ENCODE results near the gene TMEM204.
"Not testable (repeated sequence)": the region's sequence is repeated elsewhere in the genome, so short reads cannot be mapped to it uniquely, and the experiment has no call there.

The TMEM204 gene

DNA sequence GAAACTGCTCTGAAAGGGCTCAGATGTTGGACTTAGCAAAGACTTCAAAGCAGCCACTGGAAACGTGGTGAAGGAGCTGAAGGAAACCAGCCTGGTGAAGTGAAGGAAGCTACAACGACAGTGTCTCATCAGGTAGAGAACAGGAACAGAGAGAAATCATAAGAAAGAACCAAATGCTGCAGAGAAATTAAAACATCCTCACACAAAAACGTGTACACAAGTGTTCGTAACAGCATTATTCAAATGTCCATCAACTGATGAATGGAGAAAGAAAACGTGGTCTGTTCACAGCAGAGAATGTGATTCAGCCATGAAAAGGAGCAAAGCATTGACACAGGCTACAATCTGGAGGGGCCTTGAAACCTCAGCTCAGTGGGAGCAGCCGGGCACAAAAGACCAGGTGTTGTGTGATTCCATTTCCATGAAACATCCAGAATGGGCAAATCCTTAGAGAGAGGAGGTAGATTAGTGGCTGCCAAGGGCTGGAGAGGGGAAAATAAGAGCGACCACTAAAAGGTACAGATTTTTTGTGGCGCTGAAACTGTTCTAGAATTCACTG lies 51.5 kb downstream of the TMEM204 start:
- in situ Hi-C loops (cut with HindIII; ENCODE audit: low sequenced_read_pairs), result no loop called here

- in situ Hi-C loops (cut with HindIII; ENCODE audit: low sequenced_read_pairs), result no loop called here
Measured at GRCh38 chr16:1590366-1590765, 56.9 kb downstream of the TMEM204 start.

DNA sequence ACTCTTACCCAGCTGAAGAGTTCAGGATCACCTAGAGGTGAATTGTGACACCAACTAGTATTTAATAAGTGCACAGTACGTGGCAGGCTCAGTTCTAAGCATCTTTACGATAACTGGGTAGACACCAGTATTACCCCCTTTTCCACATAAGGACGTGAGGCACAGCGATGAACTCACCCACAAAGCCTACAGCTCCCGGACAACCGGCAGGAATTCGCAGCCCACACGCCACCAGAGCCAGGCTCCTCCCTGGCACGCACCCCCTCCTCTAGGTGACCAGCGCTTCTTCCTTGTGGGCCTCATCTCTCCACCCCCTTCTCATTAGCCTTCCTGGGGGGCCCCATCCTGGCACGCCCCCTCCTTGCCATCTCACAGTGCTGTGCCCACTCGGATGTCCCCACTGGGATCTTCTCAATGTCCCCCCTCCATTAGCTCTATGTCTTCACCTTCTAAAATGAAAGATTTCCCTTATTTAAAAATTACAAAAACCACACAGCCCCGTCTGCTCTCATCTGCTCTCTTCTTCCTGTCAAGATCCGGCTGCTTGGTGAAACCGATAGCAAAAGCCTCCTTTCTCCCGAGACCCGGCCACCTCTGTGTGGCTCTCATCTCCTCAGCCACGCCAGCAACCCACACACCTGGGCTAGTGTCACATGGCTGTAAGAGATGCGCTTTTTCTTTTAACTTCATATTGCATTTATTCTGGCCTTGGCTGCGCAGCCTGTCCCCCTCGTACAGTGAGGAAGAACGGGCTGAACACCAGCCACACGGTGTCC lies 57.7 kb downstream of the TMEM204 start:
- in situ Hi-C loops (cut with HindIII; ENCODE audit: low sequenced_read_pairs), result no loop called here

GRCh38 chr16:1592446-1592845 lies 59.0 kb downstream of the TMEM204 start:
- in situ Hi-C loops (cut with HindIII; ENCODE audit: low sequenced_read_pairs), result no loop called here

DNA sequence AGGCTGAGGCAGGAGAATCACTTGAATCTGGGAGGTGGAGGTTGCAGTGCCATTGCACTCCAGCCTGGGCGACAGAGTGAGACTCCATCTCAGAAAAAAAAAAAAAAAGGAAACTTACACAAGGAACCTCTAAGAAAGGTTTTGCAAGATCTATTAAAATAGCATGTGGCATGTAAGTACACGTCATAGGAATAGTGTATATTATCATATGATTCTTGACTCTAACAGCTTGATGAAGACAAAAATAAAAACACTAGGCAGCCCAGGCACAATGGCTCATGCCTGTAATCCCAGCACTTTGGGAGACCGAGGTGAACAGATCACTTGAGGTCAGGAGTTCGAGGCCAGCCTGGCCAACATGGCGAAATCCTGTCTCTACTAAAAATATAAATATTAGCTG lies 62.0 kb downstream of the TMEM204 start:
- in situ Hi-C loops (cut with HindIII; ENCODE audit: low sequenced_read_pairs), result not testable (repeated sequence)

DNA sequence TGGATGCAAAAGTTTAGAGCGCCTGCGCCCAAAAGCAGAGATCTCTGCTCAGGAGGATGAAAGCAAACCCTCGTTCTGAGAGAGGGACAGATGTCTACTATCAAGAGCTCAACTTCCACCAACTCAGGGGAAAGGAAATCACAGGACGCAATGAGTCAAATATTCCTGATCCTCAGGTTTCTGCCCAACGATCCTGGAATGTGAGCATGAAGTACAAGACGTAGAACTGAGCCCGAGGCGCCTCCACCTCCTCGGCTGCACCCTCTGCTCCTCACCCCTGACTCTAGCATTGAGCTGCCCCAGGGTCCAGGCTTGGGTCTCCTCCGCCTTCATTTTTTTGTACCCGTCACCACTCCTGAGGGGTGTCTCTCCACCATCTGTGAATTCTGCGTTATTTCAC lies 63.0 kb downstream of the TMEM204 start:
- in situ Hi-C loops (cut with HindIII; ENCODE audit: low sequenced_read_pairs), result no loop called here

DNA sequence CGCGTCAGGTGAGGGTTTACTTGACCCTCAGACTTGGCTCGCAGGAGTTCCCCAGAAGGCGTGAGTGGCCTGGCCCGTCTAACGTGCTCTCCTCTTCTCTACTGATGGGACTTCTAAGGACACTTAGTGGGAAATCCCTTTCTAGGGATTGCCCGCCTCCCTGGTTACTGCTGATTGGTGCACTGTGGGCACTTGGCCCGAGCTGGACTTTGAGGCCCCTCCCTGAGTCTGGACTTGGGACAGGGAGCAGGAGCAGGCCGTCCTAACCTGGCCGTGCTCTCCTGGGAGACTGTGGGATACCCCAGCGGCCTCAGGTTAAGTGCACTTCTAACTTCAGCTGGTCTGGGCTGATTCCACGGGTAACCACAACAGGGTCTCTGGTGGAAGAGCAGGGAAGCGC lies 63.7 kb downstream of the TMEM204 start:
- in situ Hi-C loops (cut with HindIII; ENCODE audit: low sequenced_read_pairs), result no loop called here

DNA sequence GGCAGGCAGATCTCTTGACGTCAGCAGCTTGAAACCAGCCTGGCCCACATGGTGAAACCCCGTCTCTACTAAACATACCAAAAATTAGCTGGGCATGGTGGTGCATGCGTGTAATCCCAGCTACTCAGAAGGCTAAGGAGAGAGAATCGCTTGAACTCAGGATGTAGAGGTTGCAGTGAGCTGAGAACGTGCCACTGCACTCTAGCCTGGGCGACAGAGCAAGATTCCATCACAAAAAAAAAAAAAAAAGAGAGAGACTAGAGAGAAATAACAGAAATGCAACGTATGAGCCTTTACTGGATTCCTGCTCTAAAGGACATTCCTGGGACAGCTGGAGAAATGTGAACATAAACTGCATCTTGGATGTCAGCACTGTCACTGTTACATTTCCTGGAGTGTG lies 67.6 kb downstream of the TMEM204 start:
- in situ Hi-C loops (cut with HindIII; ENCODE audit: low sequenced_read_pairs), result no loop called here

GRCh38 chr16:1601489-1601888 lies 68.0 kb downstream of the TMEM204 start:
- in situ Hi-C loops (cut with HindIII; ENCODE audit: low sequenced_read_pairs), result no loop called here

DNA sequence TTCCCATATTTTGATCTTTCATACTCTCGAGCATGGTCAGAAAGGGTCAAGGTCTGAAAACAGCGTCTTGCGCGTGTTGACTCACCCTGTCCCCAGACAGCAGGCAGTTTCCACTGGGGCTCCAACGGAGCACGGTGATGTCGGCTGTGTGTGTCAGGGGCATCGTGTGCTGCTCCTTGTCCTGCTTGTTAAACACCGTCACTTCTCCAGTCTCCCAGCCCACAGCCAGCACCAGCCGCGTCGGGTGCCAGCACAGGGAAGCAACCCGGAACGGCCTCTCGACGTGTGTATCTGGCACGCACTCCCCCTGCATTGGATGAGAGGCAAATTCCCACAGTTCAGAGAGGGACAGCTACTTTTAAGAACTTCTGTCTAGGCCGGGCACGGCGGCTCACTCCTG lies 68.8 kb downstream of the TMEM204 start:
- in situ Hi-C loops (cut with HindIII; ENCODE audit: low sequenced_read_pairs), result no loop called here
